ENCODE measurements around the gene CIC. TPM values are rescaled to one million over a fixed set of nuclear protein-coding genes. Genes with fewer than 3 reads are reported as not detected.

Gene CIC
- total and polyA plus RNA-seq, 10 of the 15 experiments (the other 5 are each of a cell fraction or from before 2014, with no cell fraction given), result 0.18 to 50.6 (median 7.1) TPM

DNA sequence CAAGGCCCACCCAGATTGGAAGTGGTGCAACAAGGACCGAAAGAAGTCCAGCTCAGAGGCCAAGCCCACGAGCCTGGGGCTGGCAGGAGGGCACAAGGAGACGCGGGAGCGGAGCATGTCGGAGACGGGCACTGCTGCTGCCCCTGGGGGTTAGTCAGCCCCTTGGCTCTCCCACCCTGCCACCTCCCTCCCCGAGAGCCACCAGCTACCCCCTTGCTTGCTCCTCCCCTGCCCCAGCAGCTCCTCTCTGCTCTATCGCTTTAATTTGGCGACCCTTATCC, 18.7 kb downstream of the CIC start:
- ATAC-seq, result no peak
- FAIRE-seq, result no peak
- H3K4me1 ChIP-seq (ENCODE audit: control insufficient read depth, insufficient read depth, low read length), result peaks cover 22% of the 10 kb centered on the region
- RAD21 ChIA-PET (ENCODE audit: unreplicated experiment), result no interaction called here
- no peak overlapping the region for H3K4me3 ChIP-seq
- no peak overlapping the region for H3K4me2 ChIP-seq (ENCODE audit: control insufficient read depth, insufficient read depth)
- H3K9ac ChIP-seq (ENCODE audit: control insufficient read depth, insufficient read depth, low read length), result no peak overlapping the region
- CTCF ChIA-PET, result interaction anchor here (1.7 kb wide), 1 partner anchor 103 kb away, joined by 4 read pairs; no protein-coding TSS in a partner anchor
- TF ChIP-seq HDGF (IDR thresholded peaks at IDR 0.05) (no peak), EP300 (IDR thresholded peaks at IDR 0.05; ENCODE audit: borderline replicate concordance in 1 of 2, control insufficient read depth in 1 of 2, low read depth in 2 of 2, low read length in 2 of 2) (no peak), DPF2 (IDR thresholded peaks at IDR 0.05) (no peak), CBX5 (IDR thresholded peaks at IDR 0.05; ENCODE audit: low read depth) (no peak), GABPA (IDR thresholded peaks at IDR 0.05; ENCODE audit: low read depth) (no peak), RB1 (IDR thresholded peaks at IDR 0.05; ENCODE audit: borderline replicate concordance) (no peak), NFXL1 (IDR thresholded peaks at IDR 0.05; ENCODE audit: borderline replicate concordance) (no peak), NFIC (IDR thresholded peaks at IDR 0.05; ENCODE audit: low read depth, low read length) (no peak), SIN3A (IDR thresholded peaks at IDR 0.05; ENCODE audit: low read depth, low read length) (no peak), RCOR1 (conservative IDR thresholded peaks at IDR 0.05; ENCODE audit: low read depth, low read length) (no peak), YBX1 (IDR thresholded peaks at IDR 0.05) (no peak)
- TF ChIP-seq, protein P1, sequence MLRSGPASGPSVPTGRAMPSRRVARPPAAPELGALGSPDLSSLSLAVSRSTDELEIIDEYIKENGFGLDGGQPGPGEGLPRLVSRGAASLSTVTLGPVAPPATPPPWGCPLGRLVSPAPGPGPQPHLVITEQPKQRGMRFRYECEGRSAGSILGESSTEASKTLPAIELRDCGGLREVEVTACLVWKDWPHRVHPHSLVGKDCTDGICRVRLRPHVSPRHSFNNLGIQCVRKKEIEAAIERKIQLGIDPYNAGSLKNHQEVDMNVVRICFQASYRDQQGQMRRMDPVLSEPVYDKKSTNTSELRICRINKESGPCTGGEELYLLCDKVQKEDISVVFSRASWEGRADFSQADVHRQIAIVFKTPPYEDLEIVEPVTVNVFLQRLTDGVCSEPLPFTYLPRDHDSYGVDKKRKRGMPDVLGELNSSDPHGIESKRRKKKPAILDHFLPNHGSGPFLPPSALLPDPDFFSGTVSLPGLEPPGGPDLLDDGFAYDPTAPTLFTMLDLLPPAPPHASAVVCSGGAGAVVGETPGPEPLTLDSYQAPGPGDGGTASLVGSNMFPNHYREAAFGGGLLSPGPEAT (IDR thresholded peaks at IDR 0.05; ENCODE audit: low read depth), result no peak
- TF ChIP-seq, protein P2, sequence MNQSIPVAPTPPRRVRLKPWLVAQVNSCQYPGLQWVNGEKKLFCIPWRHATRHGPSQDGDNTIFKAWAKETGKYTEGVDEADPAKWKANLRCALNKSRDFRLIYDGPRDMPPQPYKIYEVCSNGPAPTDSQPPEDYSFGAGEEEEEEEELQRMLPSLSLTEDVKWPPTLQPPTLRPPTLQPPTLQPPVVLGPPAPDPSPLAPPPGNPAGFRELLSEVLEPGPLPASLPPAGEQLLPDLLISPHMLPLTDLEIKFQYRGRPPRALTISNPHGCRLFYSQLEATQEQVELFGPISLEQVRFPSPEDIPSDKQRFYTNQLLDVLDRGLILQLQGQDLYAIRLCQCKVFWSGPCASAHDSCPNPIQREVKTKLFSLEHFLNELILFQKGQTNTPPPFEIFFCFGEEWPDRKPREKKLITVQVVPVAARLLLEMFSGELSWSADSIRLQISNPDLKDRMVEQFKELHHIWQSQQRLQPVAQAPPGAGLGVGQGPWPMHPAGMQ (IDR thresholded peaks at IDR 0.05; ENCODE audit: borderline replicate concordance), result no peak
- TF ChIP-seq, protein P3, sequence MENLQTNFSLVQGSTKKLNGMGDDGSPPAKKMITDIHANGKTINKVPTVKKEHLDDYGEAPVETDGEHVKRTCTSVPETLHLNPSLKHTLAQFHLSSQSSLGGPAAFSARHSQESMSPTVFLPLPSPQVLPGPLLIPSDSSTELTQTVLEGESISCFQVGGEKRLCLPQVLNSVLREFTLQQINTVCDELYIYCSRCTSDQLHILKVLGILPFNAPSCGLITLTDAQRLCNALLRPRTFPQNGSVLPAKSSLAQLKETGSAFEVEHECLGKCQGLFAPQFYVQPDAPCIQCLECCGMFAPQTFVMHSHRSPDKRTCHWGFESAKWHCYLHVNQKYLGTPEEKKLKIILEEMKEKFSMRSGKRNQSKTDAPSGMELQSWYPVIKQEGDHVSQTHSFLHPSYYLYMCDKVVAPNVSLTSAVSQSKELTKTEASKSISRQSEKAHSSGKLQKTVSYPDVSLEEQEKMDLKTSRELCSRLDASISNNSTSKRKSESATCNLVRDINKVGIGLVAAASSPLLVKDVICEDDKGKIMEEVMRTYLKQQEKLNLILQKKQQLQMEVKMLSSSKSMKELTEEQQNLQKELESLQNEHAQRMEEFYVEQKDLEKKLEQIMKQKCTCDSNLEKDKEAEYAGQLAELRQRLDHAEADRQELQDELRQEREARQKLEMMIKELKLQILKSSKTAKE (IDR thresholded peaks at IDR 0.05; ENCODE audit: low read depth, poor library complexity, severe bottlenecking), result no peak
- TF ChIP-seq, protein P4, sequence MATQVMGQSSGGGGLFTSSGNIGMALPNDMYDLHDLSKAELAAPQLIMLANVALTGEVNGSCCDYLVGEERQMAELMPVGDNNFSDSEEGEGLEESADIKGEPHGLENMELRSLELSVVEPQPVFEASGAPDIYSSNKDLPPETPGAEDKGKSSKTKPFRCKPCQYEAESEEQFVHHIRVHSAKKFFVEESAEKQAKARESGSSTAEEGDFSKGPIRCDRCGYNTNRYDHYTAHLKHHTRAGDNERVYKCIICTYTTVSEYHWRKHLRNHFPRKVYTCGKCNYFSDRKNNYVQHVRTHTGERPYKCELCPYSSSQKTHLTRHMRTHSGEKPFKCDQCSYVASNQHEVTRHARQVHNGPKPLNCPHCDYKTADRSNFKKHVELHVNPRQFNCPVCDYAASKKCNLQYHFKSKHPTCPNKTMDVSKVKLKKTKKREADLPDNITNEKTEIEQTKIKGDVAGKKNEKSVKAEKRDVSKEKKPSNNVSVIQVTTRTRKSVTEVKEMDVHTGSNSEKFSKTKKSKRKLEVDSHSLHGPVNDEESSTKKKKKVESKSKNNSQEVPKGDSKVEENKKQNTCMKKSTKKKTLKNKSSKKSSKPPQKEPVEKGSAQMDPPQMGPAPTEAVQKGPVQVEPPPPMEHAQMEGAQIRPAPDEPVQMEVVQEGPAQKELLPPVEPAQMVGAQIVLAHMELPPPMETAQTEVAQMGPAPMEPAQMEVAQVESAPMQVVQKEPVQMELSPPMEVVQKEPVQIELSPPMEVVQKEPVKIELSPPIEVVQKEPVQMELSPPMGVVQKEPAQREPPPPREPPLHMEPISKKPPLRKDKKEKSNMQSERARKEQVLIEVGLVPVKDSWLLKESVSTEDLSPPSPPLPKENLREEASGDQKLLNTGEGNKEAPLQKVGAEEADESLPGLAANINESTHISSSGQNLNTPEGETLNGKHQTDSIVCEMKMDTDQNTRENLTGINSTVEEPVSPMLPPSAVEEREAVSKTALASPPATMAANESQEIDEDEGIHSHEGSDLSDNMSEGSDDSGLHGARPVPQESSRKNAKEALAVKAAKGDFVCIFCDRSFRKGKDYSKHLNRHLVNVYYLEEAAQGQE (IDR thresholded peaks at IDR 0.05; ENCODE audit: low read depth, low read length), result no peak
- peaks cover 19 to 31% of the 10 kb centered on the region in 2 experiments for H3K36me3 ChIP-seq (ENCODE audit: control insufficient read depth in 2 of 2, insufficient read depth in 2 of 2, low read length in 1 of 2)
- no peaks in the 10 kb centered on the region; the same call in 1 of the 2 replicates for H4K20me1 ChIP-seq (ENCODE audit: control insufficient read depth, insufficient read depth)
- POLR2A ChIA-PET, result interaction anchor here (0.8 kb wide), 1 partner anchor 9 kb away, joined by 3 read pairs; no protein-coding TSS in a partner anchor
- no peaks in the 10 kb centered on the region for H3K27me3 ChIP-seq (replicated peaks in 1 of 2; ENCODE audit: control insufficient read depth in 2 of 2, insufficient read depth in 2 of 2, low read length in 1 of 2)
- BruUV-seq (replicated peaks), result no TSS peak
- SMC1A ChIA-PET (ENCODE audit: uncharacterized antibody, unreplicated experiment), result no interaction called here
- no peaks in the 10 kb centered on the region for H3K9me3 ChIP-seq (replicated peaks; ENCODE audit: control insufficient read depth, insufficient read depth, low read length)
- peaks cover 21% of the 10 kb centered on the region for H3K79me2 ChIP-seq (ENCODE audit: control insufficient read depth, insufficient read depth, low read length)
- intact Hi-C loops (cut with micrococcal nuclease; ENCODE audit: unreplicated experiment) (no loop called here), in situ Hi-C loops (cut with MboI) (no loop called here)
- H2AFZ ChIP-seq (ENCODE audit: control insufficient read depth, low read depth, low read length), result no peak overlapping the region
- no peak for DNase-seq (ENCODE audit: low read depth, low spot score)
- H3K27ac ChIP-seq (ENCODE audit: control insufficient read depth, insufficient read depth), result no peak overlapping the region
- WGBS (ENCODE audit: insufficient coverage, insufficient replicate concordance, low lambda C conversion rate, missing lambda C conversion rate), result 92% methylated on average over 9 of the region's 10 CpGs

Measured in GM12878 (cell line).